ENCODE data around the gene CDK17. TPM values are rescaled to one million over a fixed set of nuclear protein-coding genes. Genes with fewer than 3 reads are reported as not detected.
"Not testable (repeated sequence)": the region's sequence is repeated elsewhere in the genome, so short reads cannot be mapped to it uniquely, and the experiment has no call there.

CDK17 gene
- total RNA-seq, 1 donor from 2014 or later, result 42.8 TPM

DNA sequence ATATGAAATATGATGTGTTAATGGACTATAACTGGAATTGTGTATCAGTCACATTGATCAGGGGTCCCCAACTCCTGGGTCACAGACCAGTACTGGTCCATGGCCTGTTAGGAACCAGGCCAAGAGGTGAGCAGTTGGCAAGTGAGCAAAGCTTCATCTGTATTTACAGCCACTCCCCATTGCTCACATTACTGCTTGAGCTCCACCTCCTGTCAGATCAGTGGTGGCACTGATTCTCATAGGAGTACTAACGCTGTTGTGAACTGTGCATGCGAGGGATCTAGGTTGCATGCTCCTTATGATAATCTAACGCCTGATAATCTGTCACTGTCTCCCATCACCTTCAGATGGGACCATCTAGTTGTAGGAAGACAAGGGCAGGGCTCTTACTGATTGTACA lies 72.3 kb downstream of the CDK17 start:
- Histone ChIP-seq H3K9ac (ENCODE audit: low read depth in 1 of 3, low read length in 3 of 3) (no peak overlapping the region), H3K27ac (ENCODE audit: low read depth, low read length) (no peak overlapping the region), H3K36me3 (ENCODE audit: control insufficient read depth in 3 of 3, insufficient read depth in 3 of 3, low read length in 3 of 3) (peaks cover 0 to 11% (median 5%) of the 10 kb centered on the region in 3 donors), H3K4me1 (ENCODE audit: control insufficient read depth in 3 of 3, insufficient read depth in 3 of 3, low read length in 3 of 3) (peaks cover 0 to 8% (median 4%) of the 10 kb centered on the region in 3 donors), H3K4me3 (ENCODE audit: low read length in 3 of 3) (no peak overlapping the region), H3K9me3 (ENCODE audit: control insufficient read depth in 3 of 3, low read length in 3 of 3) (no peaks in the 10 kb centered on the region), H3K27me3 (ENCODE audit: control insufficient read depth in 3 of 3, insufficient read depth in 3 of 3, low read length in 3 of 3) (no peaks in the 10 kb centered on the region)

DNA sequence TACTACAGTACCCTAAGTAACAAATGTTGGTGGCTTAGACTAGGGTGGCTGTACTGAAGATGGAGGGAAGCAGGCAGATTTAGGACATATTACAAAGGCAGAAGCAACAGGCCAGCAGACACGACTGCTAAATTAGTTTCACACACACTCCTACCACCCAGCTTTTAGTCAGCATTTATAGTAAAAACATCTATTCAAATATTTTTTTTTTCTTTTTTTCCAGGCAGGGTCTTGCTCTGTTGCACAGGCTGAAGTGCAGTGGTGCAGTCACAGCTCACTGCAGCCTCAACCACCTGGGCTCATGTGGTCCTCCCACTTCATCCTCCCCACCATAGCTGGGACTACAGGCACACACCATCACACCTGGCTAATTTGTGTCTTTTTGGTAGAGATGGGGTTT lies 72.9 kb downstream of the CDK17 start:
- no peaks in the 10 kb centered on the region for H3K27me3 ChIP-seq (ENCODE audit: control insufficient read depth in 3 of 3, insufficient read depth in 3 of 3, low read length in 3 of 3)
- H3K36me3 ChIP-seq (ENCODE audit: control insufficient read depth in 3 of 3, insufficient read depth in 3 of 3, low read length in 3 of 3), result peaks cover 0 to 11% (median 5%) of the 10 kb centered on the region in 3 donors
- H3K4me3 ChIP-seq (ENCODE audit: low read length in 3 of 3), result no peak overlapping the region
- no peak overlapping the region for H3K9ac ChIP-seq (ENCODE audit: low read depth in 1 of 3, low read length in 3 of 3)
- no peaks in the 10 kb centered on the region for H3K9me3 ChIP-seq (ENCODE audit: control insufficient read depth in 3 of 3, low read length in 3 of 3)
- H3K4me1 ChIP-seq (ENCODE audit: control insufficient read depth in 3 of 3, insufficient read depth in 3 of 3, low read length in 3 of 3), result peaks cover 0 to 8% (median 4%) of the 10 kb centered on the region in 3 donors
- no peak overlapping the region for H3K27ac ChIP-seq (ENCODE audit: low read depth, low read length)

DNA sequence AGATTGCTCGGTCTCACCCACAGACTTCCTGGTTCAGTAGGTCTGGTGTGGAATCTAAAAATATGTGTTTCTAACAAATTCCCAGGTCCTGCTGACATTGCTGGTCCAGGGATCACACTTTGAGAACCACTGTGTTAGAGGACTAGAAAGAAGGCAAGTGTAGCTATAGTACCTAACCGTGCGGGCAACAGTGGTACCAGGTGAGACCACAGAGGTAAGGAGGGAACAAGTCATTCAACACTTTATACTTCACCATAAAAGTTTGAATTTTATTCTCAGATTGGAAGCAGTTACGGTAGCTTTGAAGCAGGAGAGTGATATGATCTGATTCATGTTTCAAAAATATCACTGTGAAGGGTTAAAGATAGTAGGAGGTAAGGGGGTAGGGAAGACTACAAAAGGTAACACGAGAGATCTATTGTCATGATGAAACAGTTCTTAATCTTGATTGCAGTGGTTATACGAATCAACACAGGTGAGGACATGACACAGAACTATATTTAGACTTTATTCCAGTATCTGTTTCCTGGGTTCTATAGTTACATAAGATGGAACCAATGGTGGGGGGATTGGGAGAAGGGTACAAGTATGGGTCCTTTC lies 73.5 kb downstream of the CDK17 start:
- Histone ChIP-seq H3K9ac (ENCODE audit: low read depth in 1 of 3, low read length in 3 of 3) (no peak overlapping the region), H3K9me3 (ENCODE audit: control insufficient read depth in 3 of 3, low read length in 3 of 3) (no peaks in the 10 kb centered on the region), H3K4me1 (ENCODE audit: control insufficient read depth in 3 of 3, insufficient read depth in 3 of 3, low read length in 3 of 3) (peaks cover 0 to 8% (median 4%) of the 10 kb centered on the region in 3 donors), H3K4me3 (ENCODE audit: low read length in 3 of 3) (no peak overlapping the region), H3K36me3 (ENCODE audit: control insufficient read depth in 3 of 3, insufficient read depth in 3 of 3, low read length in 3 of 3) (peaks cover 0 to 6% (median 0%) of the 10 kb centered on the region in 3 donors), H3K27ac (ENCODE audit: low read depth, low read length) (no peak overlapping the region), H3K27me3 (ENCODE audit: control insufficient read depth in 3 of 3, insufficient read depth in 3 of 3, low read length in 3 of 3) (no peaks in the 10 kb centered on the region)

DNA sequence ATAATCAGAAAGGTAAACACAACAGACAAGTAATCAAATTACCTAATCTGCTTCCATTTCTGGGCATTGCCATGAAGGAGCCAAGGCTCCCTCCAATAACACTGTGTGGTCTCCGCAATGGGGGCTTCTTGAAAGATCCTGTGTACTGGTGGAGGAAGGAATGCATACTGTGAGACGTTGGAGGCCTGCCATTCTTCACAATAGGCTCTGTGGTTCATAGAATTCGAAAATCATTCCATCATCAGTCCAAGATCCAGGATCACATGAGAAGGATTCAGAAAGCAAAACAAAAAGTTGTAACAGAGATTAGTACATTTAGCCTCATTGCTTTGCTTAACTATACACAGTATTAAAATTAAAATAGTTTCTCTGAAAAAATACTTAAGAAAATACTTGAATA lies 76.3 kb downstream of the CDK17 start:
- Histone ChIP-seq H3K36me3 (ENCODE audit: control insufficient read depth in 3 of 3, insufficient read depth in 3 of 3, low read length in 3 of 3) (peaks cover 0 to 5% (median 0%) of the 10 kb centered on the region in 3 donors), H3K9me3 (ENCODE audit: control insufficient read depth in 3 of 3, low read length in 3 of 3) (no peaks in the 10 kb centered on the region), H3K9ac (ENCODE audit: low read depth in 1 of 3, low read length in 3 of 3) (no peak overlapping the region), H3K27ac (ENCODE audit: low read depth, low read length) (no peak overlapping the region), H3K4me1 (ENCODE audit: control insufficient read depth in 3 of 3, insufficient read depth in 3 of 3, low read length in 3 of 3) (peaks cover 0 to 8% (median 4%) of the 10 kb centered on the region in 3 donors), H3K4me3 (ENCODE audit: low read length in 3 of 3) (no peak overlapping the region), H3K27me3 (ENCODE audit: control insufficient read depth in 3 of 3, insufficient read depth in 3 of 3, low read length in 3 of 3) (no peaks in the 10 kb centered on the region)

DNA sequence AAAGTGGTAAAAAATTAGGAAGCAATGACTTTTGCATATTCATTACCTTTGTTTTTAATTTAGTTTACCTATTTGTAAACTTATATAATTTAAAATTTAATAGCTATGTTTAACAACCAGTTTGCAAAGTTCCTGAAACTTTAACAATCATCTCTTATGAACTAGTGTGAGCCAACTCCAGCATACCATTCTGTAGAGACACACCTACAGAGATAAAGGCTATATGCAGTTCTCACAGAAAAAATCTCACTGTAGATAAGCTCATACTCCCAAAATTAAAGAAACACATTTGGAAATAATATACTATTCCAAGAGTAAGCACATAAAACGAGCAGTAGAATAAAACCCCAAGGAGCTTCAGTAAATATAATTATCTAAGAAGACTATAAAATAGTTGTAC lies 77.5 kb downstream of the CDK17 start:
- Histone ChIP-seq H3K27ac (ENCODE audit: low read depth, low read length) (no peak overlapping the region), H3K36me3 (ENCODE audit: control insufficient read depth in 3 of 3, insufficient read depth in 3 of 3, low read length in 3 of 3) (peaks cover 0 to 5% (median 0%) of the 10 kb centered on the region in 3 donors), H3K27me3 (ENCODE audit: control insufficient read depth in 3 of 3, insufficient read depth in 3 of 3, low read length in 3 of 3) (no peaks in the 10 kb centered on the region), H3K9ac (ENCODE audit: low read depth in 1 of 3, low read length in 3 of 3) (no peak overlapping the region), H3K4me1 (ENCODE audit: control insufficient read depth in 3 of 3, insufficient read depth in 3 of 3, low read length in 3 of 3) (peaks cover 0 to 8% (median 4%) of the 10 kb centered on the region in 3 donors), H3K9me3 (ENCODE audit: control insufficient read depth in 3 of 3, low read length in 3 of 3) (no peaks in the 10 kb centered on the region), H3K4me3 (ENCODE audit: low read length in 3 of 3) (no peak overlapping the region)

DNA sequence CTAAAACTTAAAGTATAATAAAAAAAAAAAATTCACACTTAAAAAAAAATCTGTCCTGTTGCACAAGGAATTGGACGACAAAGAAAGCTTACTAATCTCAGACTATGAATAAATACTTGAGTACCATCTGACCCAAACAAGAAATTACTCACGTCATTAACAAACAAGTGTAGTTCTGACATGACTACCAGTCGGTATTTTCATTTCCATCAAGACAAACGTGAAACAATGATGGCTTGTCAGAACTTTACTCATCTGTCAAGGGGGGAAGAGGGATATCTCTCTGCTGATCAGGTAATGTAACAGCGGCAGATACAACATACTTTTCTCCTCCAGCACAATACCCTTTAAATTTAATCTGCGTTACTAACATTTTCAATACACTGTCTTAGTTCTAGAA lies 78.3 kb downstream of the CDK17 start:
- peaks cover 0 to 7% (median 4%) of the 10 kb centered on the region in 3 donors for H3K4me1 ChIP-seq (ENCODE audit: control insufficient read depth in 3 of 3, insufficient read depth in 3 of 3, low read length in 3 of 3)
- peaks cover 0 to 5% (median 0%) of the 10 kb centered on the region in 3 donors for H3K36me3 ChIP-seq (ENCODE audit: control insufficient read depth in 3 of 3, insufficient read depth in 3 of 3, low read length in 3 of 3)
- no peak overlapping the region for H3K9ac ChIP-seq (ENCODE audit: low read depth in 1 of 3, low read length in 3 of 3)
- H3K9me3 ChIP-seq (ENCODE audit: control insufficient read depth in 3 of 3, low read length in 3 of 3), result no peaks in the 10 kb centered on the region
- no peaks in the 10 kb centered on the region for H3K27me3 ChIP-seq (ENCODE audit: control insufficient read depth in 3 of 3, insufficient read depth in 3 of 3, low read length in 3 of 3)
- H3K27ac ChIP-seq (ENCODE audit: low read depth, low read length), result no peak overlapping the region
- no peak overlapping the region for H3K4me3 ChIP-seq (ENCODE audit: low read length in 3 of 3)

DNA sequence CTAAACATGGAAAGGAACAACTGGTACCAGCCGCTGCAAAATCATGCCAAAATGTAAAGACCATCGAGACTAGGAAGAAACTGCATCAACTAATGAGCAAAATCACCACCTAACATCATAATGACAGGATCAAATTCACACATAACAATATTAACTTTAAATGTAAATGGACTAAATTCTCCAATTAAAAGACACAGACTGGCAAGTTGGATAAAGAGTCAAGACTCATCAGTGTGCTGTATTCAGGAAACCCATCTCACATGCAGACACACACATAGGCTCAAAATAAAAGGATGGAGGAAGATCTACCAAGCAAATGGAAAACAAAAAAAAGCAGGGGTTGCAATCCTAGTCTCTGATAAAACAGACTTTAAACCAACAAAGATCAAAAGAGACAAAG lies 82.4 kb downstream of the CDK17 start:
- H3K27me3 ChIP-seq (ENCODE audit: control insufficient read depth in 3 of 3, insufficient read depth in 3 of 3, low read length in 3 of 3); H3K4me1 ChIP-seq (ENCODE audit: control insufficient read depth in 3 of 3, insufficient read depth in 3 of 3, low read length in 3 of 3); H3K27ac ChIP-seq (ENCODE audit: low read depth, low read length): not testable (repeated sequence)

DNA sequence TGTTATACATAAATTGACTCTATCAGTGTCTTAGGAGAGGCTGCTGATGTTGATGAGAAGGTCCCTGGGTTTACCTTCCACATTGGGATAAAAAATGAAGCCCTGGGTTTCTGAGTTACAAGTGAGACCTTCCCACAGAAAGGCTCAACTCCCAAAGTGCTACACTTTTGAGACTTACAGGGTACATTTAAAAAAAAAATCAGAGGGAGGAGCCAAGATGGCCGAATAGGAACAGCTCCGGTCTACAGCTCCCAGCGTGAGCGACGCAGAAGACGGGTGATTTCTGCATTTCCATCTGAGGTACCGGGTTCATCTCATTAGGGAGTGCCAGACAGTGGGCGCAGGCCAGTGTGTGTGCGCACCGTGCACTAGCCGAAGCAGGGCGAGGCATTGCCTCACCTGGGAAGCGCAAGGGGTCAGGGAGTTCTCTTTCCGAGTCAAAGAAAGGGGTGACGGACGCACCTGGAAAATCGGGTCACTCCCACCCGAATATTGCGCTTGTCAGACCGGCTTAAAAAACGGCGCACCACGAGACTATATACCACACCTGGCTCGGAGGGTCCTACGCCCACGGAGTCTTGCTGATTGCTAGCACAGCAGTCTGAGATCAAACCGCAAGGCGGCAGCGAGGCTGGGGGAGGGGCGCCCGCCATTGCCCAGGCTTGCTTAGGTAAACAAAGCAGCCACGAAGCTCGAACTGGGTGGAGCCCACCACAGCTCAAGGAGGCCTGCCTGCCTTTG lies 84.3 kb downstream of the CDK17 start:
- H3K9me3 ChIP-seq (ENCODE audit: control insufficient read depth in 3 of 3, low read length in 3 of 3); H3K4me3 ChIP-seq (ENCODE audit: low read length in 3 of 3); H3K36me3 ChIP-seq (ENCODE audit: control insufficient read depth in 3 of 3, insufficient read depth in 3 of 3, low read length in 3 of 3); H3K27me3 ChIP-seq (ENCODE audit: control insufficient read depth in 3 of 3, insufficient read depth in 3 of 3, low read length in 3 of 3); H3K9ac ChIP-seq (ENCODE audit: low read depth in 1 of 3, low read length in 3 of 3); H3K4me1 ChIP-seq (ENCODE audit: control insufficient read depth in 3 of 3, insufficient read depth in 3 of 3, low read length in 3 of 3); H3K27ac ChIP-seq (ENCODE audit: low read depth, low read length): not testable (repeated sequence)

More for the DNA sequence above, 82.4 kb downstream of the CDK17 start:
- H3K9ac ChIP-seq (ENCODE audit: low read depth in 1 of 3, low read length in 3 of 3); H3K9me3 ChIP-seq (ENCODE audit: control insufficient read depth in 3 of 3, low read length in 3 of 3); H3K4me3 ChIP-seq (ENCODE audit: low read length in 3 of 3); H3K36me3 ChIP-seq (ENCODE audit: control insufficient read depth in 3 of 3, insufficient read depth in 3 of 3, low read length in 3 of 3): not testable (repeated sequence)

DNA sequence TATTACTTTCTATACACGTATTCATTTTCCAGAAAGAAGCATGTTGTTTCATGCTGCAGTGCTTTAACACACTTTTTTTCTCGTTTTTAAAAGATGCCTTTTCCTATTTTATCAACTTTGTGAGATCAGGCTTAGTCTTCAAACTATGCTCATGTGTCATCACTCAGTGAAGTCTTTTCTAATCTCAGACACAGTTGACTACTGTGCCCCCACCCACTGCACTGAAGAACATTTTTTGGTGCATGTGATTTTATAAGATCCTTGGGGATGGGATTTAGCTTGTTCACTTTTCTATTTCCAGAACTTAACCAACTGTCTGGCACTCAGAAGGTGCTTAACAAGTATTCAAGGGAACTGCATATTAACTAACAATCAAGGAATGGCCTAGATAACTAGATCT lies 85.5 kb downstream of the CDK17 start:
- peak overlapping the region in 1 of 3 donors; percentile 33 for H3K9ac ChIP-seq (ENCODE audit: low read depth in 1 of 3, low read length in 3 of 3)
- H3K27ac ChIP-seq (ENCODE audit: low read depth, low read length), result no peak overlapping the region
- no peaks in the 10 kb centered on the region for H3K9me3 ChIP-seq (ENCODE audit: control insufficient read depth in 3 of 3, low read length in 3 of 3)
- no peaks in the 10 kb centered on the region for H3K27me3 ChIP-seq (ENCODE audit: control insufficient read depth in 3 of 3, insufficient read depth in 3 of 3, low read length in 3 of 3)
- H3K36me3 ChIP-seq (ENCODE audit: control insufficient read depth in 3 of 3, insufficient read depth in 3 of 3, low read length in 3 of 3), result no peaks in the 10 kb centered on the region
- H3K4me3 ChIP-seq (ENCODE audit: low read length in 3 of 3), result no peak overlapping the region
- H3K4me1 ChIP-seq (ENCODE audit: control insufficient read depth in 3 of 3, insufficient read depth in 3 of 3, low read length in 3 of 3), result peaks cover 0 to 5% (median 0%) of the 10 kb centered on the region in 3 donors

DNA sequence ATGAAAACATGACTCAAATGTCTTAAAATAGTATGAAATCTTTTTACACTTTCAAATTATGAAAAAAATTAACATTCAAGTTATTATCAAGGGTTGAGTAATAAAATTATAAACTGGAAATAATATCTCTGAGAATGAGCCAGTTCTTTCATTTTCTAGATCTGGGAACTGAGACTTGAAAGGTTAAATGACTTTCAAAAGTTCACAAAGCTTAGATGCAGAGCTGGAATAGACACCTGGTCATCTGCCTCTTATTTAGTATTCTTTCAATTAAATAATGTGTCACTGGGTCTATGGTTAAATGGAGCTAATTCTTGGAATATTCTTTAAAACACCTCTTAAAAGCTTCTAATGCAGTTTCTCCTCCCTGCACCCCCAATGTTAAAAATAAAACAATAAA lies 86.6 kb downstream of the CDK17 start:
- peaks cover 0 to 5% (median 0%) of the 10 kb centered on the region in 3 donors for H3K4me1 ChIP-seq (ENCODE audit: control insufficient read depth in 3 of 3, insufficient read depth in 3 of 3, low read length in 3 of 3)
- H3K27ac ChIP-seq (ENCODE audit: low read depth, low read length), result no peak overlapping the region
- H3K27me3 ChIP-seq (ENCODE audit: control insufficient read depth in 3 of 3, insufficient read depth in 3 of 3, low read length in 3 of 3), result no peaks in the 10 kb centered on the region
- H3K4me3 ChIP-seq (ENCODE audit: low read length in 3 of 3), result no peak overlapping the region
- no peaks in the 10 kb centered on the region for H3K36me3 ChIP-seq (ENCODE audit: control insufficient read depth in 3 of 3, insufficient read depth in 3 of 3, low read length in 3 of 3)
- H3K9ac ChIP-seq (ENCODE audit: low read depth in 1 of 3, low read length in 3 of 3), result no peak overlapping the region
- no peaks in the 10 kb centered on the region for H3K9me3 ChIP-seq (ENCODE audit: control insufficient read depth in 3 of 3, low read length in 3 of 3)

Data from skeletal muscle tissue (tissue), 4 donors.